ENCODE data around the gene RAD1. TPM values are rescaled to one million over a fixed set of nuclear protein-coding genes. Genes with fewer than 3 reads are reported as not detected.

The RAD1 gene
- total RNA-seq, 1 experiment from 2014 or later: 24.8 TPM

- TF ChIP-seq POLR2AphosphoS5 (IDR thresholded peaks at IDR 0.05; ENCODE audit: low read depth, low read length) (no peak), CEBPB (IDR thresholded peaks at IDR 0.05; ENCODE audit: low read depth) (no peak), EZH2 (IDR thresholded peaks at IDR 0.05) (no peak), SIN3A (IDR thresholded peaks at IDR 0.05; ENCODE audit: low read depth) (no peak)
These were observed 26.6 kb upstream of the RAD1 start (continued) for GRCh38 chr5:34941936-34942335.

DNA sequence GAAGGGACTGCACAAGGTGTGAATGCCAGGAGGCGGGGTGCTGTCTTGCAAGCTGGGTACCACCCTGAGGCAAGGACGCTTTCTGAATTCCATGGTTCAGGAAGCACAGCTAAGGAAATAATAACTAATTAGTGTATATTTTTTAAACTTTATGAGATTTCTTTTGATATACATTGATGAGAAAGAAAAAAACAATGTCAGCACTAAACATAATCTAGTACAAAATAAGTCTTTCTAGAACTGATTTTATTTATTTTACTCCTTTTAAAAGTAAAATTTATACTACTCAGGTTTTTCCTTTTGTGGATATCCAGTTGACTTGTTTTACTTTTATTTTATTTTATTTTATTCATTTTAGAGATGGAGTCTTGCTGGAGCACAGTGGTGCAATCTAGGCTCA is 17.6 kb upstream of the RAD1 start:
- Histone ChIP-seq H3K36me3 (ENCODE audit: control insufficient read depth in 1 of 2, insufficient read depth in 2 of 2, low read length in 2 of 2) (peaks cover 10 to 13% of the 10 kb centered on the region in 2 experiments; a peak in 3 of 4 replicates), H3K4me2 (ENCODE audit: low read length) (no peak overlapping the region), H3K4me3 (replicated peaks in 1 of 2; ENCODE audit: low read depth in 1 of 2, low read length in 2 of 2) (no peak overlapping the region), H3K79me2 (ENCODE audit: insufficient read depth, low read length) (peaks cover 50% of the 10 kb centered on the region), H2AFZ (ENCODE audit: low read depth, low read length, poor library complexity, severe bottlenecking) (no peak overlapping the region), H3K9me3 (ENCODE audit: control insufficient read depth in 1 of 2, insufficient read depth in 1 of 2, low read depth in 1 of 2, low read length in 2 of 2) (no peaks in the 10 kb centered on the region), H3K9me2 (ENCODE audit: insufficient read depth) (no peaks in the 10 kb centered on the region), H4K20me1 (ENCODE audit: insufficient read depth) (peaks cover 5% of the 10 kb centered on the region), H3K27me3 (ENCODE audit: insufficient read depth, low read length) (no peaks in the 10 kb centered on the region), H3K9ac (ENCODE audit: low read length) (no peak overlapping the region), H3K27ac (ENCODE audit: low read depth, low read length) (no peak overlapping the region), H3K4me1 (ENCODE audit: control insufficient read depth in 1 of 2, insufficient read depth in 2 of 2, low read length in 2 of 2) (peaks cover 11 to 24% of the 10 kb centered on the region in 2 experiments; a peak in 3 of 4 replicates)
- ChIA-PET RAD21 (ENCODE audit: low non-redundant PET in 1 of 2, low total read pairs in 2 of 2, uncharacterized antibody in 2 of 2, unreplicated experiment in 2 of 2) (no interaction called here), CTCF (interaction anchor here (0.9 kb wide), 1 partner anchor 70 kb away, joined by 3 read pairs; no protein-coding TSS in a partner anchor), POLR2A (no interaction called here)
- BruUV-seq (replicated peaks): no TSS peak
- DNase-seq (ENCODE audit: low read depth, low spot score) (no peak), ATAC-seq (no peak)
- no peak for TF ChIP-seq FOSL1 (IDR thresholded peaks at IDR 0.05; ENCODE audit: low read depth)
- no peak for TF ChIP-seq MAX (IDR thresholded peaks at IDR 0.05)
- TF ChIP-seq EGR1 (IDR thresholded peaks at IDR 0.05; ENCODE audit: low read depth): no peak
- no peak for TF ChIP-seq JUND (IDR thresholded peaks at IDR 0.05)
- no peak for TF ChIP-seq SRF (IDR thresholded peaks at IDR 0.05; ENCODE audit: low read depth)
- no peak for TF ChIP-seq SP1 (IDR thresholded peaks at IDR 0.05; ENCODE audit: low read depth)
- TF ChIP-seq TCF7L2 (IDR thresholded peaks at IDR 0.05; ENCODE audit: borderline replicate concordance, extremely low read depth, insufficient read depth, insufficient read length): no peak
- TF ChIP-seq POLR2A (IDR thresholded peaks at IDR 0.05; ENCODE audit: borderline replicate concordance, extremely low read depth, insufficient read depth, insufficient read length): no peak
- intact Hi-C loops (cut with micrococcal nuclease): no loop called here

Measured in HCT116 (cell line).